Endothelial cell of umbilical vein (primary cell): ENCODE measurements around the gene IGSF23. TPM values are rescaled to one million over a fixed set of nuclear protein-coding genes. Genes with fewer than 3 reads are reported as not detected.

Source experiments
- BruUV-seq: library from RNA; stranded (reverse); fragments of 400-500 nt; replicated peaks from 2 replicates; lab custom pipeline; 2021; lab: Mats Ljungman, UMichigan
- CTCF ChIA-PET: fragments of 300-600, 350-600 bp; sonication (Branson Sonifier 250); formaldehyde crosslinking; loops from one replicate; lab custom pipeline; 2021; ENCODE audit warnings: antibody characterized with exemption, inconsistent platforms; lab: Charles Lee
- POLR2A ChIA-PET: fragments of 300-600, 350-600 bp; sonication (Branson Sonifier 250); formaldehyde crosslinking; loops from one replicate; lab custom pipeline; 2021; ENCODE audit warnings: antibody characterized with exemption, inconsistent platforms; lab: Charles Lee
- DNase-seq: peaks from one replicate; pipeline ENCODE4 v3.0.0-alpha.2; 2011; ENCODE audit warnings: low read depth, low spot score
- FAIRE-seq: peaks from 2 replicates; lab custom pipeline; 2011; peaks lifted over from hg19 to GRCh38; lab: Jason Lieb, UNC
- H2AFZ ChIP-seq: 2 replicates; pipeline ENCODE4 v1.6.0; 2012; ENCODE audit warnings: low read depth, low read length, control low read depth, inconsistent platforms
- H3K27ac ChIP-seq: 2 replicates; pipeline ENCODE4 v1.5.1; 2011; ENCODE audit warnings: low read depth, mild to moderate bottlenecking, control low read depth, low read length, moderate library complexity; ENCODE audit not compliant: insufficient read depth
- H3K27me3 ChIP-seq, 2 experiments: 2 replicates each; pipeline versions ENCODE4 v1.6.0 to v1.6.1; 2011; ENCODE audit warnings: low read length in 2 of 2, mixed read lengths in 1 of 2; ENCODE audit not compliant: control insufficient read depth in 2 of 2, insufficient read depth in 2 of 2
- H3K36me3 ChIP-seq, 2 experiments: 2 replicates in 1 of 2; 3 replicates in 1 of 2; pipeline ENCODE4 v1.5.1; 2011; ENCODE audit warnings: low read length in 2 of 2, mild to moderate bottlenecking in 1 of 2, moderate library complexity in 1 of 2; ENCODE audit not compliant: control insufficient read depth in 2 of 2, insufficient read depth in 2 of 2; ENCODE audit errors: extremely low read depth in 1 of 2
- H3K4me1 ChIP-seq: 3 replicates; pipeline ENCODE4 v1.5.1; 2011; ENCODE audit warnings: mild to moderate bottlenecking, low read length; ENCODE audit not compliant: control insufficient read depth, insufficient read depth; ENCODE audit errors: extremely low read depth
- H3K4me2 ChIP-seq: 2 replicates; pipeline ENCODE4 v1.6.1; 2011; ENCODE audit warnings: low read length, control low read depth, mixed read lengths; ENCODE audit not compliant: insufficient read depth
- H3K4me3 ChIP-seq, 3 experiments: fragments of 200-600 bp in 1 of 3; sonication (generic), shearing (Covaris generic) in 1 of 3; replicated peaks in 1 of 3; 2 replicates each; pipeline ENCODE4 v1.5.1; 2011 to 2016; ENCODE audit warnings: control low read depth in 3 of 3, low read length in 3 of 3, mild to moderate bottlenecking in 2 of 3, inconsistent platforms in 1 of 3, low read depth in 1 of 3, moderate library complexity in 1 of 3; ENCODE audit not compliant: insufficient read depth in 1 of 3
- H3K79me2 ChIP-seq: 2 replicates; pipeline ENCODE4 v1.6.0; 2012; ENCODE audit warnings: low read length, inconsistent platforms; ENCODE audit not compliant: control insufficient read depth, insufficient read depth
- H3K9ac ChIP-seq: replicated peaks from 2 replicates; pipeline ENCODE3; 2011; ENCODE audit warnings: low read length, control low read depth; ENCODE audit not compliant: insufficient read depth; ENCODE audit errors: extremely low read depth
- H3K9me1 ChIP-seq: replicated peaks from 3 replicates; pipeline ENCODE4 v1.6.0; 2011; ENCODE audit warnings: mild to moderate bottlenecking, low read length; ENCODE audit not compliant: control insufficient read depth, insufficient read depth; ENCODE audit errors: extremely low read depth
- H3K9me3 ChIP-seq: replicated peaks from 2 replicates; pipeline ENCODE4 v1.5.1; 2012; ENCODE audit warnings: low read length, inconsistent platforms; ENCODE audit not compliant: control insufficient read depth, insufficient read depth
- H4K20me1 ChIP-seq: replicated peaks from 2 replicates; pipeline ENCODE3; 2011; ENCODE audit warnings: mild to moderate bottlenecking, low read length; ENCODE audit not compliant: control insufficient read depth, insufficient read depth; ENCODE audit errors: extremely low read depth
- EZH2 ChIP-seq: IDR thresholded peaks from 2 replicates; pipeline ENCODE4 v1.6.1; 2012; ENCODE audit warnings: borderline replicate concordance, low read depth, mild to moderate bottlenecking, moderate library complexity, low read length, inconsistent platforms; ENCODE audit not compliant: severe bottlenecking
- FOS ChIP-seq: IDR thresholded peaks from 2 replicates; pipeline ENCODE4 v1.6.1; 2011; ENCODE audit warnings: mild to moderate bottlenecking, low read length, moderate library complexity, borderline replicate concordance; ENCODE audit not compliant: insufficient read depth
- GATA2 ChIP-seq: IDR thresholded peaks from 2 replicates; pipeline ENCODE4 v1.7.0; 2011; ENCODE audit warnings: low read depth, mild to moderate bottlenecking, moderate library complexity, mixed read lengths, low read length; ENCODE audit not compliant: insufficient read length, insufficient read depth
- JUN ChIP-seq: IDR thresholded peaks from 2 replicates; pipeline ENCODE4 v1.6.1; 2011; ENCODE audit warnings: borderline replicate concordance, low read depth; ENCODE audit not compliant: insufficient read length, insufficient read depth
- MYC ChIP-seq: IDR thresholded peaks from one replicate; pipeline ENCODE4 v1.6.1; 2011; ENCODE audit warnings: mild to moderate bottlenecking, low read depth, low read length
- POLR2A ChIP-seq: IDR thresholded peaks from 2 replicates; pipeline ENCODE4 v1.6.1; 2012; ENCODE audit warnings: low read depth, mild to moderate bottlenecking, control low read depth, low read length
- POLR2AphosphoS5 ChIP-seq: IDR thresholded peaks from 2 replicates; pipeline ENCODE4 v1.6.1; 2012; ENCODE audit warnings: low read depth, mild to moderate bottlenecking, control low read depth, low read length, moderate library complexity; ENCODE audit not compliant: insufficient read depth
- dilution Hi-C: fragments of 300-500 bp; cut with MboI; formaldehyde crosslinking; loops from one replicate; pipeline ENCODE4 v1.15.0; 2019; ENCODE audit warnings: low sequenced_read_pairs; ENCODE audit not compliant: extremely low pct_ligation_motif_present
- intact Hi-C: fragments of 100-400 bp; cut with micrococcal nuclease; formaldehyde crosslinking; loops from one replicate; pipeline ENCODE4 v1.10.0; 2022
- polyA plus RNA-seq, 4 experiments: library from polyadenylated mRNA; depleted of rRNA in 3 of 4; stranded (reverse) in 3 of 4; unstranded in 1 of 4; fragments of >200 nt; gene quantifications; 2 replicates each; pipeline versions ENCODE4 v1.2.1 to v1.2.3, GENCODE V29; 2011 to 2012; ENCODE audit warnings: missing spikeins in 1 of 4
- total RNA-seq: library from RNA; stranded (reverse); gene quantifications from 2 replicates; pipeline ENCODE4 v1.2.3, GENCODE V29; 2021
- TF ChIP-seq, protein P1 (sequence below): IDR thresholded peaks from 2 replicates; pipeline ENCODE4 v1.6.1; 2011; ENCODE audit not compliant: insufficient read depth, insufficient read length
- TF ChIP-seq, protein P2 (sequence below), 2 donors: IDR thresholded peaks; 1 replicate in 1 of 2; 2 replicates in 1 of 2; pipeline ENCODE4 v1.5.1; 2011; ENCODE audit warnings: low read length in 2 of 2, mild to moderate bottlenecking in 2 of 2, moderate library complexity in 2 of 2, control low read depth in 1 of 2, inconsistent platforms in 1 of 2, low read depth in 1 of 2; ENCODE audit not compliant: insufficient read depth in 1 of 2; ENCODE audit errors: extremely low read depth in 1 of 2

Gene IGSF23
- total and polyA plus RNA-seq, 2 donors (not counting 3 experiments of a cell fraction or from before 2014, with no cell fraction given): 0.73 TPM; not detected in 1

DNA sequence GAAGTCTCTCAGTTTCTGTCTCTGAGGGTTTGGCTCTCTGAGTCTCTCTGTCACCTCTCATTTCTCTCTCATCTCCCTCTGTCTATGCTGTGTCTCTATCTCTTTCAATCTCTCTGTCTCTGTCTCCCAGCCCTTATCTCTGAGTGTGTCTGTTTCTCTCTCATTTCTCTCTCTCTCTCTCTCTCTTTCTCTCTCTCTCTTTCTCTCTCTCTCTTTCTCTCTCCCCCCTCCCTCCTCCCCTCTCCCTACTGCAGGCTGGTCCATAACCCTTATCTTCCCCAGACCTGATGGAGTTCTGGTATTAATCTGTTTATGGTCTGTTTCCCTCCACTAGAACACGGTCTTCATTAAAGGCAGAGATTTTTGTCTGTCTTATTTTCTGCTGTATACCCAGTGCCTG is 29.0 kb downstream of the IGSF23 start:
- no peak overlapping the region for H2AFZ ChIP-seq
- no peak overlapping the region for H3K4me2 ChIP-seq
- H3K27ac ChIP-seq: no peak overlapping the region
- H3K36me3 ChIP-seq: peaks cover 0 to 5% of the 10 kb centered on the region in 2 experiments
- ChIA-PET CTCF (interaction anchor here (1.1 to 2.6 kb wide), 3 partner anchors 8 to 71 kb away, joined by 3 to 27 read pairs (median 9); no protein-coding TSS in a partner anchor), POLR2A (no interaction called here)
- H3K9me3 ChIP-seq: no peaks in the 10 kb centered on the region
- intact Hi-C loops: no loop called here
- dilution Hi-C loops: no loop called here
- no peak for FAIRE-seq
- BruUV-seq: no TSS peak
- TF ChIP-seq JUN: no peak
- no peak for TF ChIP-seq FOS
- no peak for TF ChIP-seq MYC
- TF ChIP-seq GATA2: no peak
- TF ChIP-seq POLR2A: no peak
- TF ChIP-seq POLR2AphosphoS5: no peak
- TF ChIP-seq, protein P1, sequence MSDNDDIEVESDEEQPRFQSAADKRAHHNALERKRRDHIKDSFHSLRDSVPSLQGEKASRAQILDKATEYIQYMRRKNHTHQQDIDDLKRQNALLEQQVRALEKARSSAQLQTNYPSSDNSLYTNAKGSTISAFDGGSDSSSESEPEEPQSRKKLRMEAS: no peak
- TF ChIP-seq, protein P2, sequence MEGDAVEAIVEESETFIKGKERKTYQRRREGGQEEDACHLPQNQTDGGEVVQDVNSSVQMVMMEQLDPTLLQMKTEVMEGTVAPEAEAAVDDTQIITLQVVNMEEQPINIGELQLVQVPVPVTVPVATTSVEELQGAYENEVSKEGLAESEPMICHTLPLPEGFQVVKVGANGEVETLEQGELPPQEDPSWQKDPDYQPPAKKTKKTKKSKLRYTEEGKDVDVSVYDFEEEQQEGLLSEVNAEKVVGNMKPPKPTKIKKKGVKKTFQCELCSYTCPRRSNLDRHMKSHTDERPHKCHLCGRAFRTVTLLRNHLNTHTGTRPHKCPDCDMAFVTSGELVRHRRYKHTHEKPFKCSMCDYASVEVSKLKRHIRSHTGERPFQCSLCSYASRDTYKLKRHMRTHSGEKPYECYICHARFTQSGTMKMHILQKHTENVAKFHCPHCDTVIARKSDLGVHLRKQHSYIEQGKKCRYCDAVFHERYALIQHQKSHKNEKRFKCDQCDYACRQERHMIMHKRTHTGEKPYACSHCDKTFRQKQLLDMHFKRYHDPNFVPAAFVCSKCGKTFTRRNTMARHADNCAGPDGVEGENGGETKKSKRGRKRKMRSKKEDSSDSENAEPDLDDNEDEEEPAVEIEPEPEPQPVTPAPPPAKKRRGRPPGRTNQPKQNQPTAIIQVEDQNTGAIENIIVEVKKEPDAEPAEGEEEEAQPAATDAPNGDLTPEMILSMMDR (IDR thresholded peaks at IDR 0.05; ENCODE audit: extremely low read depth in 1 of 2, insufficient read depth in 1 of 2, low read depth in 1 of 2, low read length in 2 of 2): no peak
- no peak for TF ChIP-seq EZH2
- no peaks in the 10 kb centered on the region for H4K20me1 ChIP-seq
- H3K9ac ChIP-seq: no peak overlapping the region
- no peak overlapping the region for H3K4me3 ChIP-seq
- no peaks in the 10 kb centered on the region for H3K9me1 ChIP-seq
- peaks cover 32% of the 10 kb centered on the region for H3K79me2 ChIP-seq
- DNase-seq: no peak
- peaks cover 28% of the 10 kb centered on the region for H3K4me1 ChIP-seq
- no peaks in the 10 kb centered on the region for H3K27me3 ChIP-seq
